Kidney tubule cell (primary cell): ENCODE measurements around the gene BACH1.

Experiments
- DNase-seq: peaks from one replicate; pipeline ENCODE4 v3.0.0-alpha.2; 2018; ENCODE audit warnings: low spot score

Gene BACH1

GRCh38 chr21:29293495-29293894, 5.2 kb upstream of the BACH1 start:
- DNase-seq = no peak

GRCh38 chr21:29295066-29295650, 3.6 kb upstream of the BACH1 start:
- no peak for DNase-seq

GRCh38 chr21:29296446-29296845, 2.3 kb upstream of the BACH1 start:
- no peak for DNase-seq

- DNase-seq = no peak
These were observed 1.0 kb upstream of the BACH1 start for GRCh38 chr21:29297483-29298347.

GRCh38 chr21:29299046-29299915, 559 bp downstream of the BACH1 start:
- peak; percentile 67 for DNase-seq

- DNase-seq = peak; percentile 89
These were observed 1.4 kb downstream of the BACH1 start for GRCh38 chr21:29299916-29300806.

GRCh38 chr21:29300807-29301138, 2.1 kb downstream of the BACH1 start:
- DNase-seq = peak; percentile 73

- DNase-seq = no peak
These were observed 3.0 kb downstream of the BACH1 start for GRCh38 chr21:29301691-29302090.

GRCh38 chr21:29302359-29302875, 3.7 kb downstream of the BACH1 start:
- peak; percentile 23 for DNase-seq

GRCh38 chr21:29303288-29303687, 4.6 kb downstream of the BACH1 start:
- no peak for DNase-seq

- no peak for DNase-seq
These were observed 5.9 kb downstream of the BACH1 start for GRCh38 chr21:29304597-29304996.

- no peak for DNase-seq
These were observed 6.3 kb downstream of the BACH1 start for GRCh38 chr21:29305068-29305467.

GRCh38 chr21:29305561-29305960, 6.8 kb downstream of the BACH1 start:
- DNase-seq = no peak

- DNase-seq = no peak
These were observed 8.2 kb downstream of the BACH1 start for GRCh38 chr21:29306920-29307319.

- DNase-seq = no peak
These were observed 9.2 kb downstream of the BACH1 start for GRCh38 chr21:29307718-29308455.

- no peak for DNase-seq
These were observed 9.7 kb downstream of the BACH1 start for GRCh38 chr21:29308456-29308783.

- no peak for DNase-seq
These were observed 11.0 kb downstream of the BACH1 start for GRCh38 chr21:29309703-29310102.

- DNase-seq = no peak
These were observed 13.1 kb downstream of the BACH1 start for GRCh38 chr21:29311802-29312201.

GRCh38 chr21:29312981-29313380, 14.3 kb downstream of the BACH1 start:
- DNase-seq = no peak

GRCh38 chr21:29313662-29314408, 15.1 kb downstream of the BACH1 start:
- DNase-seq = no peak
